ENCODE data around the gene SIVA1.

- TF ChIP-seq CTCF (IDR thresholded peaks at IDR 0.05 in 4 of 5, conservative IDR thresholded peaks at IDR 0.05 in 1 of 5) (no peak), POLR2A (IDR thresholded peaks at IDR 0.05) (no peak)
These were observed 25.9 kb downstream of the SIVA1 start for GRCh38 chr14:104778694-104779331.
